Activated CD8-positive, alpha-beta T cell treated with anti-CD3 and anti-CD28 coated beads for 36 hours (primary cell): ENCODE results near the gene COPS3. TPM values are rescaled to one million over a fixed set of nuclear protein-coding genes. Genes with fewer than 3 reads are reported as not detected.
A peak's percentile ranks its signal among the peaks of the same experiment; 100 is the strongest.

ENCODE experiments used
- ATAC-seq: fragments of 200-7000 bp; cut with Tn5 transposase; one replicate; pipeline ENCODE4 v1.10.0; 2021; ENCODE audit warnings: mild to moderate bottlenecking, moderate library complexity
- CTCF ChIA-PET: fragments of 350-600 bp; sonication (Branson Sonifier 250); formaldehyde crosslinking; loops from one replicate; lab custom pipeline; 2021; ENCODE audit warnings: antibody characterized with exemption; lab: Charles Lee
- POLR2A ChIA-PET: fragments of 350-600 bp; sonication (Branson Sonifier 250); formaldehyde crosslinking; loops from one replicate; lab custom pipeline; 2021; ENCODE audit warnings: antibody characterized with exemption; lab: Charles Lee
- DNase-seq: peaks from one replicate; pipeline ENCODE4 v3.0.0-alpha.2; 2020
- H3K27ac Mint-ChIP-seq: one replicate; pipeline ENCODE4 v1.8.0; 2021; ENCODE audit warnings: mild to moderate bottlenecking, mixed read lengths
- H3K27me3 Mint-ChIP-seq: one replicate; pipeline ENCODE4 v1.8.0; 2021; ENCODE audit warnings: mixed read lengths
- H3K36me3 Mint-ChIP-seq: one replicate; pipeline ENCODE4 v1.8.0; 2021; ENCODE audit warnings: low read depth, mixed read lengths
- H3K4me1 Mint-ChIP-seq: one replicate; pipeline ENCODE4 v1.8.0; 2021; ENCODE audit warnings: low read depth, mixed read lengths
- H3K4me3 Mint-ChIP-seq: one replicate; pipeline ENCODE4 v1.8.0; 2021; ENCODE audit warnings: mild to moderate bottlenecking, moderate library complexity, mixed read lengths
- H3K9me3 Mint-ChIP-seq: one replicate; pipeline ENCODE4 v1.8.0; 2021; ENCODE audit warnings: mixed read lengths
- CTCF ChIP-seq: fragments of 200-600 bp; IDR thresholded peaks from one replicate; pipeline ENCODE4 v1.8.0; 2022; ENCODE audit warnings: antibody characterized with exemption, mild to moderate bottlenecking
- intact Hi-C: fragments of 100-400 bp; cut with micrococcal nuclease; formaldehyde crosslinking; loops from one replicate; pipeline ENCODE4 v1.10.0; 2022
- total RNA-seq, 2 experiments: library from RNA; stranded (reverse); gene quantifications; one replicate each; pipeline ENCODE4 v1.2.3, GENCODE V29; 2021

Gene COPS3
- total RNA-seq, 2 experiments from 2014 or later, result 91.1 to 99.8 TPM

GRCh38 chr17:17275971-17276370 lies 5.1 kb downstream of the COPS3 start:
- no peak for ATAC-seq
- no peak for TF ChIP-seq CTCF
- Mint-ChIP-seq H3K27me3 (no peaks in the 10 kb centered on the region), H3K4me3 (no peak overlapping the region), H3K27ac (no peak overlapping the region), H3K36me3 (peaks cover 28% of the 10 kb centered on the region), H3K9me3 (no peaks in the 10 kb centered on the region), H3K4me1 (peaks cover 29% of the 10 kb centered on the region)
- ChIA-PET CTCF (interaction anchor here (0.8 to 1.5 kb wide), 3 partner anchors 9 to 37 kb away, joined by 4 to 6 read pairs (median 5); no protein-coding TSS in a partner anchor), POLR2A (interaction anchor here (0.9 to 1.9 kb wide), 3 partner anchors 8 to 17 kb away, joined by 3 to 9 read pairs (median 4); no protein-coding TSS in a partner anchor)
- intact Hi-C loops, result no loop called here
- no peak for DNase-seq

DNA sequence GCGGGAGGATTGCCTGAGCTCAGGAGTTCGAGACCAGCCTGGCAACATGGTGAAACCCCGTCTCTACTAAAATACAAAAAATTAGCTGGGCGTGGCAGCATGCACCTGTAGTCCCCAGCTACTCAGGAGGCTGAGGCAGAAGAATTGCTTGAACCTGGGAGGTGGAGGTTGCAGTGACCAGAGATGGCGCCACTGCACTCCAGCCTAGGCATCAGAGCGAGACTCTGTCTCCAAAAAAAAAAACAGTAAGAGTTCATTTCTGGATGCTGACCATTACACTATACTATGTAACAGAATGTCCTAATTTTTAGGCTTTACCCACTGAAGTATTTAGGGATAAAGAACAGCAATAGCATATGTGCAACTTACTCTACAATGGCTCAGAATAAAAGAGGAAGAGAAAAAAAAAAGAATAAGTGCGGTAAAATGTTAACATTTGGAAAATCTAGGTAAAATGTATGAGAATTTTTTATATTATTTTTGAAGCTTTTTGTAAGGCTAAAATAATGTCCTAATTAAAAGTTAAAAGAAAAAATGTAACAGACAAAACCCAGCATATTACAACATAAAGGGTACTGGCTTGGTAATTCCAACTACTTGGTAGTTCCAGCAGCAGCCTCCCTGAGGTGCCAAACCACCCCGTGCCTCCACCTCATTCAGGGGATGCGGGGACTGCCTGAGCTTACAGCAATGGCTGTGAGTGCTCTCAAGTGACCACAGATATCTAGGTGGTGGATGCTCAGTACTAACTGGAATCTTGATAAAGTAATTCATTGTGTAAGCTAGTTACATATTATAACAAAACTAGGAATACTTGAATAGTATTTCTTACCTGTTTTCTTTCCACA lies 10.9 kb downstream of the COPS3 start:
- DNase-seq (peak; percentile 60), ATAC-seq (no peak)
- intact Hi-C loops, result no loop called here
- Mint-ChIP-seq H3K27ac (no peak overlapping the region), H3K4me3 (no peak overlapping the region), H3K36me3 (peaks cover 21% of the 10 kb centered on the region), H3K4me1 (no peaks in the 10 kb centered on the region), H3K9me3 (no peaks in the 10 kb centered on the region), H3K27me3 (no peaks in the 10 kb centered on the region)
- POLR2A ChIA-PET, result interaction anchor here (0.6 to 2.1 kb wide), 5 partner anchors 9 to 86 kb away, joined by 3 to 8 read pairs (median 3); partner anchors contain the start of gene COPS3
- peak; percentile 60 for TF ChIP-seq CTCF
- CTCF ChIA-PET, result interaction anchor here (0.6 to 3.4 kb wide), 15 partner anchors 10 to 792 kb away, joined by 3 to 19 read pairs (median 3); no protein-coding TSS in a partner anchor

DNA sequence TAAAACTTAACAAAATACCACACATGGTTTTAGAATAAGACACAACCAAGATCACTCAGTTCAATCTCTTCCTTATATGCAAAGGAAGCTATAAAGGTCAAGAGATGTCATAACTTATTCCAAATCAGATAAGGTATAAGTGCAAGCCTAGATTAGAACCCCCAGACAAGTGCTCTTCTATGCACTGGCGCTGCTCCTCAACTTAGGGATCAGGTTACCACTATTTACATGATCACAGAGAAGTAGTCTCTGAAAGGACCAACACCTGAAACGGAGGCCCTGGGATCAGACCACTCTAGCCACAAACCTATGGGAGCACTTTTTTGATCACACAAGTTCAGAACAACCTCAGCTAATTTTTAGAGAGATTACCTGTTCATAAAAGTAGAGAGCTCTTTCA lies 16.6 kb downstream of the COPS3 start:
- H3K27me3 Mint-ChIP-seq, result no peaks in the 10 kb centered on the region
- CTCF ChIA-PET, result interaction anchor here (1.0 kb wide), 1 partner anchor 15 kb away, joined by 3 read pairs; no protein-coding TSS in a partner anchor
- DNase-seq, result no peak
- no peak overlapping the region for H3K4me3 Mint-ChIP-seq
- POLR2A ChIA-PET, result interaction anchor here (1.4 to 2.4 kb wide), 2 partner anchors 10 to 17 kb away, joined by 5 to 9 read pairs; partner anchors contain the start of gene COPS3
- peaks cover 32% of the 10 kb centered on the region for H3K36me3 Mint-ChIP-seq
- no peak for ATAC-seq
- no peaks in the 10 kb centered on the region for H3K4me1 Mint-ChIP-seq
- H3K9me3 Mint-ChIP-seq, result no peaks in the 10 kb centered on the region
- no peak overlapping the region for H3K27ac Mint-ChIP-seq
- TF ChIP-seq CTCF, result no peak
- intact Hi-C loops, result no loop called here

- H3K4me3 Mint-ChIP-seq, result no peak overlapping the region
- peak overlapping the region; percentile 25 for H3K27ac Mint-ChIP-seq
- no peak for ATAC-seq
- peaks cover 43% of the 10 kb centered on the region for H3K36me3 Mint-ChIP-seq
- no peaks in the 10 kb centered on the region for H3K27me3 Mint-ChIP-seq
- H3K9me3 Mint-ChIP-seq, result no peaks in the 10 kb centered on the region
- H3K4me1 Mint-ChIP-seq, result no peaks in the 10 kb centered on the region
- ChIA-PET POLR2A (interaction anchor here (0.6 to 1.1 kb wide), 3 partner anchors 11 to 19 kb away, joined by 3 to 4 read pairs (median 4); no protein-coding TSS in a partner anchor), CTCF (interaction anchor here (1.1 to 2.3 kb wide), 3 partner anchors 10 to 16 kb away, joined by 3 to 19 read pairs (median 4); no protein-coding TSS in a partner anchor)
- intact Hi-C loops, result no loop called here
- no peak for TF ChIP-seq CTCF
- DNase-seq, result no peak
Observed at GRCh38 chr17:17258998-17259397, 22.0 kb downstream of the COPS3 start.
